HepG2 (cell line): ENCODE data around the gene GALNT1. TPM values are rescaled to one million over a fixed set of nuclear protein-coding genes. Genes with fewer than 3 reads are reported as not detected.

ENCODE experiments used
- ATAC-seq: fragments of 200-7000 bp; cut with Tn5 transposase; 3 replicates; pipeline ENCODE4 v1.9.1; 2020; ENCODE audit warnings: mild to moderate bottlenecking, moderate library complexity
- BruUV-seq: library from RNA; stranded (reverse); fragments of 400-500 nt; replicated peaks from 2 replicates; lab custom pipeline; 2021; lab: Mats Ljungman, UMichigan
- CTCF ChIA-PET: fragments of 300-600 bp; formaldehyde crosslinking; extraction: SDS; loops from one replicate; lab custom pipeline; 2021; ENCODE audit warnings: low total read pairs, inconsistent platforms, low intra/inter-chr PET ratio; lab: Yijun Ruan, JAX
- POLR2A ChIA-PET: fragments of 350-600 bp; sonication (Branson Sonifier 250); formaldehyde crosslinking; loops from one replicate; lab custom pipeline; 2020; ENCODE audit warnings: antibody characterized with exemption, inconsistent platforms; lab: Yijun Ruan, JAX
- DNase-seq: peaks from one replicate; pipeline ENCODE4 v3.0.0-alpha.2; 2015; ENCODE audit warnings: low spot score
- FAIRE-seq: peaks from 3 replicates; lab custom pipeline; 2011; peaks lifted over from hg19 to GRCh38; lab: Jason Lieb, UNC
- H2AFZ ChIP-seq: one replicate; pipeline ENCODE4 v1.6.1; 2011; ENCODE audit warnings: low read length, inconsistent platforms
- H3K27ac ChIP-seq: fragments of 300-600 bp; 3 replicates; pipeline ENCODE4 v1.8.0; 2011; ENCODE audit warnings: mixed run types, mild to moderate bottlenecking, mixed read lengths, low read length, inconsistent platforms; ENCODE audit not compliant: insufficient read depth; ENCODE audit errors: extremely low read length
- H3K27me3 ChIP-seq, 2 experiments: fragments of 200-600 bp in 1 of 2; 2 replicates in 1 of 2; 3 replicates in 1 of 2; pipeline versions ENCODE4 v1.6.0 to v1.8.0; 2011; ENCODE audit warnings: low read length in 2 of 2, mild to moderate bottlenecking in 2 of 2, moderate library complexity in 2 of 2, inconsistent platforms in 1 of 2; ENCODE audit not compliant: insufficient read depth in 2 of 2, control insufficient read depth in 1 of 2
- H3K36me3 ChIP-seq, 2 experiments: fragments of 200-600 bp in 1 of 2; replicated peaks in 1 of 2; 2 replicates in 1 of 2; 3 replicates in 1 of 2; pipeline versions ENCODE4 v1.5.1 to v1.8.0; 2011; ENCODE audit warnings: low read length in 2 of 2, inconsistent platforms in 1 of 2; ENCODE audit not compliant: insufficient read depth in 2 of 2, control insufficient read depth in 1 of 2
- H3K4me1 ChIP-seq: 2 replicates; pipeline ENCODE4 v1.5.1; 2012; ENCODE audit warnings: low read length, inconsistent platforms; ENCODE audit not compliant: insufficient read depth
- H3K4me2 ChIP-seq: 2 replicates; pipeline ENCODE4 v1.6.0; 2011; ENCODE audit warnings: low read depth, low read length, inconsistent platforms
- H3K4me3 ChIP-seq, 3 experiments: fragments of 200-600 bp in 1 of 3; sonication (generic), shearing (Covaris generic) in 1 of 3; replicated peaks in 1 of 3; 2 replicates each; pipeline ENCODE4 v1.5.1; 2011 to 2016; ENCODE audit warnings: low read length in 3 of 3, inconsistent platforms in 2 of 3, low read depth in 2 of 3, mild to moderate bottlenecking in 2 of 3, control low read depth in 1 of 3, mixed read lengths in 1 of 3; ENCODE audit not compliant: insufficient read depth in 1 of 3
- H3K79me2 ChIP-seq: one replicate; pipeline ENCODE4 v1.6.1; 2011; ENCODE audit warnings: low read length, inconsistent platforms; ENCODE audit not compliant: insufficient read depth
- H3K9ac ChIP-seq: 2 replicates; pipeline ENCODE4 v1.6.0; 2011; ENCODE audit warnings: mild to moderate bottlenecking, low read depth, low read length, inconsistent platforms; ENCODE audit not compliant: insufficient read depth
- H3K9me3 ChIP-seq: 2 replicates; pipeline ENCODE4 v1.5.1; 2012; ENCODE audit warnings: mild to moderate bottlenecking, low read length
- H4K20me1 ChIP-seq: 2 replicates; pipeline ENCODE4 v1.6.0; 2011; ENCODE audit warnings: inconsistent platforms, mild to moderate bottlenecking, low read length, moderate library complexity; ENCODE audit not compliant: insufficient read depth
- CENPT ChIP-seq: sonication (generic); formaldehyde crosslinking; IDR thresholded peaks from 2 replicates; pipeline ENCODE4 v1.8.0; 2022; ENCODE audit warnings: low read depth, mild to moderate bottlenecking, moderate library complexity, missing genetic modification reagents
- KDM3A ChIP-seq: IDR thresholded peaks from 2 replicates; pipeline ENCODE4 v1.6.1; 2018; ENCODE audit warnings: low read depth, missing compliant biosample characterization
- KLF6 ChIP-seq: IDR thresholded peaks from 2 replicates; pipeline ENCODE4 v1.8.0; 2016; ENCODE audit warnings: missing biosample characterization, missing genetic modification reagents
- MED8 ChIP-seq: sonication (generic); formaldehyde crosslinking; IDR thresholded peaks from 2 replicates; pipeline ENCODE4 v1.8.1; 2023; ENCODE audit warnings: mild to moderate bottlenecking, missing genetic modification reagents; ENCODE audit not compliant: insufficient replicate concordance
- MIER2 ChIP-seq: IDR thresholded peaks from 2 replicates; pipeline ENCODE4 v1.6.1; 2016; ENCODE audit warnings: missing biosample characterization, missing genetic modification reagents
- NR2C2 ChIP-seq: sonication (generic); formaldehyde crosslinking; IDR thresholded peaks from 2 replicates; pipeline ENCODE4 v1.4.0; 2020; ENCODE audit warnings: missing genetic modification reagents, mild to moderate bottlenecking, moderate library complexity, borderline replicate concordance
- NRL ChIP-seq: sonication (generic); formaldehyde crosslinking; IDR thresholded peaks from 2 replicates; pipeline ENCODE4 v1.5.0; 2020; ENCODE audit warnings: missing genetic modification reagents, mild to moderate bottlenecking, moderate library complexity, borderline replicate concordance
- POLR2AphosphoS5 ChIP-seq: IDR thresholded peaks from 2 replicates; pipeline ENCODE4 v1.6.1; 2012; ENCODE audit warnings: low read depth, low read length
- TBL1XR1 ChIP-seq: fragments of 150-350 bp; IDR thresholded peaks from 2 replicates; pipeline ENCODE4 v1.6.1; 2014; ENCODE audit warnings: borderline replicate concordance, low read length; ENCODE audit not compliant: partially characterized antibody
- TERF1 ChIP-seq: sonication (generic); formaldehyde crosslinking; IDR thresholded peaks from 2 replicates; pipeline ENCODE4 v1.8.0; 2022; ENCODE audit warnings: mild to moderate bottlenecking, missing genetic modification reagents, moderate library complexity
- ZBTB21 ChIP-seq: sonication (generic); formaldehyde crosslinking; IDR thresholded peaks from 2 replicates; pipeline ENCODE4 v1.4.0; 2020; ENCODE audit warnings: missing genetic modification reagents
- ZFP36L2 ChIP-seq: sonication (generic); formaldehyde crosslinking; IDR thresholded peaks from 2 replicates; pipeline ENCODE4 v1.4.0; 2020; ENCODE audit warnings: missing genetic modification reagents
- ZNF331 ChIP-seq: sonication (generic); formaldehyde crosslinking; IDR thresholded peaks from 2 replicates; pipeline ENCODE4 v1.4.0; 2020; ENCODE audit warnings: missing genetic modification reagents
- ZNF574 ChIP-seq: sonication (generic); formaldehyde crosslinking; IDR thresholded peaks from 2 replicates; pipeline ENCODE4 v1.4.0; 2020; ENCODE audit warnings: missing genetic modification reagents
- ZNF672 ChIP-seq: sonication (generic); formaldehyde crosslinking; IDR thresholded peaks from 2 replicates; pipeline ENCODE4 v1.8.1; 2022; ENCODE audit warnings: missing genetic modification reagents
- ZNF674 ChIP-seq: sonication (generic); formaldehyde crosslinking; IDR thresholded peaks from 2 replicates; pipeline ENCODE4 v1.5.0; 2020; ENCODE audit warnings: low read depth, mild to moderate bottlenecking, missing genetic modification reagents
- WGBS: methylation state at CpG from one replicate; pipeline ENCODE4 v1.1.6; 2017; ENCODE audit warnings: low lambda C conversion rate; 5-methylcytosine and 5-hydroxymethylcytosine counted together
- in situ Hi-C: cut with HindIII; loops from 2 replicates; pipeline ENCODE4 v1.10.0; 2017; ENCODE audit warnings: low pct_unique_long_range_greater_than_20kb; ENCODE audit not compliant: extremely low pct_ligation_motif_present
- intact Hi-C: fragments of 100-400 bp; cut with micrococcal nuclease; formaldehyde crosslinking; loops from one replicate; pipeline ENCODE4 v1.10.0; 2022; ENCODE audit not compliant: unreplicated experiment
- polyA plus RNA-seq, 8 experiments: library from polyadenylated mRNA; depleted of rRNA in 3 of 8; stranded (reverse) in 7 of 8; unstranded in 1 of 8; fragments of >200 nt; fragmentation: Illumina TruSeq in 4 of 8; extraction: Trizol in 4 of 8; gene quantifications; 2 replicates each; pipeline versions ENCODE4 v1.2.1 to v1.2.3, GENCODE V29; 2011 to 2016; ENCODE audit warnings: low read depth in 4 of 8, missing spikeins in 1 of 8, mixed read lengths in 1 of 8; ENCODE audit not compliant: insufficient read depth in 1 of 8
- total RNA-seq, 5 experiments: library from RNA; depleted of rRNA; stranded (reverse); fragments of >200 nt; fragmentation: Illumina TruSeq; extraction: Trizol; gene quantifications; 2 replicates each; pipeline ENCODE4 v1.2.3, GENCODE V29; 2016; ENCODE audit warnings: low read depth in 1 of 5

GALNT1 gene
- total and polyA plus RNA-seq, 2 of the 13 experiments (the other 11 are each of a cell fraction or from before 2014, with no cell fraction given) = 41.1 to 100 TPM

GRCh38 chr18:35547008-35547605, 34.4 kb upstream of the GALNT1 start:
- H4K20me1 ChIP-seq = no peaks in the 10 kb centered on the region
- WGBS = 33% methylated on average over 2 of the region's 2 CpGs
- no peaks in the 10 kb centered on the region; a peak in 1 of 5 replicates for H3K27me3 ChIP-seq
- POLR2A ChIA-PET = no interaction called here
- in situ Hi-C loops (no loop called here), intact Hi-C loops (no loop called here)
- no TSS peak for BruUV-seq
- no peak for FAIRE-seq
- no peaks in the 10 kb centered on the region for H3K36me3 ChIP-seq
- H3K4me3 ChIP-seq = no peak overlapping the region
- H3K9ac ChIP-seq = no peak overlapping the region
- ATAC-seq = no peak
- H3K79me2 ChIP-seq = no peaks in the 10 kb centered on the region
- H3K27ac ChIP-seq = no peak overlapping the region
- no peak for DNase-seq
- TF ChIP-seq MED8 (CRISPR knock-in tag) = no peak
- TF ChIP-seq ZBTB21 (CRISPR knock-in tag) = no peak
- TF ChIP-seq MIER2 (CRISPR knock-in tag) = no peak
- TF ChIP-seq TERF1 (CRISPR knock-in tag) = no peak
- no peak for TF ChIP-seq ZFP36L2 (CRISPR knock-in tag)
- TF ChIP-seq NRL (CRISPR knock-in tag) = no peak
- CTCF ChIA-PET = no interaction called here
- H3K4me1 ChIP-seq = no peaks in the 10 kb centered on the region
- no peak overlapping the region for H2AFZ ChIP-seq
- no peaks in the 10 kb centered on the region for H3K9me3 ChIP-seq
- no peak overlapping the region for H3K4me2 ChIP-seq

GRCh38 chr18:35549564-35549963, 32.0 kb upstream of the GALNT1 start:
- Histone ChIP-seq H3K4me1 (peaks cover 22% of the 10 kb centered on the region), H2AFZ (no peak overlapping the region), H3K9ac (no peak overlapping the region), H3K4me2 (no peak overlapping the region), H3K9me3 (0 out of 2 replicates have a peak, but pooled peaks cover 6% of the 10 kb centered on the region), H3K36me3 (no peaks in the 10 kb centered on the region), H3K4me3 (no peak overlapping the region), H4K20me1 (no peaks in the 10 kb centered on the region), H3K79me2 (no peaks in the 10 kb centered on the region), H3K27me3 (no peaks in the 10 kb centered on the region; a peak in 1 of 5 replicates)
- no peak for DNase-seq
- POLR2A ChIA-PET = no interaction called here
- no peak for ATAC-seq
- BruUV-seq = no TSS peak
- 100% methylated on average over 1 of the region's 1 CpG for WGBS
- in situ Hi-C loops = no loop called here
- TF ChIP-seq CENPT (CRISPR knock-in tag) = no peak
- no peak for TF ChIP-seq TBL1XR1
- no peak for TF ChIP-seq ZNF672
- TF ChIP-seq ZNF674 (CRISPR knock-in tag) = no peak
- TF ChIP-seq POLR2AphosphoS5 = no peak
- TF ChIP-seq KDM3A (CRISPR knock-in tag) = no peak
- TF ChIP-seq NR2C2 = no peak
- TF ChIP-seq ZNF331 (CRISPR knock-in tag) = no peak
- TF ChIP-seq KLF6 (CRISPR knock-in tag) = no peak
- TF ChIP-seq ZNF574 (CRISPR knock-in tag) = no peak
- TF ChIP-seq, all 625 proteins: peak for 0
- CTCF ChIA-PET = no interaction called here
- intact Hi-C loops = no loop called here
- H3K27ac ChIP-seq = no peak overlapping the region
- FAIRE-seq = no peak
